Smooth muscle cell (in vitro differentiated cells): ENCODE data around the gene ABLIM2. TPM values are rescaled to one million over a fixed set of nuclear protein-coding genes. Genes with fewer than 3 reads are reported as not detected.

Source experiments
- DNase-seq: peaks from one replicate; lab custom pipeline; 2025; ENCODE audit not compliant: unreplicated experiment; lab: John Stamatoyannopoulos, UW
- H2AFZ ChIP-seq: fragments of 200-600 bp; sonication (generic); 2 replicates; pipeline ENCODE4 v1.6.0; 2016; ENCODE audit warnings: antibody characterized with exemption, low read depth, mild to moderate bottlenecking
- H3F3A ChIP-seq: fragments of 200-600 bp; sonication (generic); 2 replicates; pipeline ENCODE4 v1.6.0; 2017; ENCODE audit warnings: antibody characterized with exemption, low read depth
- H3K27ac ChIP-seq: fragments of 200-600 bp; sonication (generic); 2 replicates; pipeline ENCODE4 v1.5.1; 2016; ENCODE audit warnings: low read depth, mild to moderate bottlenecking
- H3K27me3 ChIP-seq: fragments of 200-600 bp; sonication (generic); 2 replicates; pipeline ENCODE4 v1.6.1; 2016; ENCODE audit warnings: low read depth, mild to moderate bottlenecking
- H3K36me3 ChIP-seq: fragments of 200-600 bp; sonication (generic); 2 replicates; pipeline ENCODE4 v1.5.1; 2016; ENCODE audit warnings: low read depth
- H3K4me1 ChIP-seq: fragments of 200-600 bp; sonication (generic); 2 replicates; pipeline ENCODE4 v1.5.1; 2016; ENCODE audit warnings: low read depth
- H3K4me2 ChIP-seq: fragments of 200-600 bp; sonication (generic); 2 replicates; pipeline ENCODE4 v1.6.0; 2016; ENCODE audit warnings: mild to moderate bottlenecking
- H3K4me3 ChIP-seq: fragments of 200-600 bp; sonication (generic); 2 replicates; pipeline ENCODE4 v1.5.1; 2016; ENCODE audit warnings: mild to moderate bottlenecking
- H3K79me2 ChIP-seq: fragments of 200-600 bp; sonication (generic); 2 replicates; pipeline ENCODE4 v1.6.0; 2016; ENCODE audit warnings: low read depth, mild to moderate bottlenecking
- H3K9ac ChIP-seq: fragments of 200-600 bp; sonication (generic); 2 replicates; pipeline ENCODE4 v1.6.0; 2016; ENCODE audit warnings: low read depth
- H3K9me3 ChIP-seq: fragments of 200-600 bp; sonication (generic); replicated peaks from 2 replicates; pipeline ENCODE4 v1.5.1; 2016; ENCODE audit warnings: low read depth
- H4K20me1 ChIP-seq: fragments of 200-600 bp; sonication (generic); 2 replicates; pipeline ENCODE4 v1.6.0; 2016; ENCODE audit warnings: low read depth
- WGBS: methylation state at CpG from one replicate; pipeline ENCODE4 v1.1.7; 2016; ENCODE audit warnings: low lambda C conversion rate; 5-methylcytosine and 5-hydroxymethylcytosine counted together
- polyA plus RNA-seq: library from polyadenylated mRNA; unstranded; fragments of >200 nt; fragmentation: Nextera tagmentation; extraction: Ambion mirVana; gene quantifications from 2 replicates; pipeline ENCODE4 v1.2.1, GENCODE V29; 2016
- total RNA-seq: library from RNA; depleted of rRNA; stranded (reverse); fragments of >200 nt; gene quantifications from 2 replicates; pipeline ENCODE4 v1.2.3, GENCODE V29; 2014
- TF ChIP-seq, protein P1 (sequence below): fragments of 200-600 bp; sonication (generic); IDR thresholded peaks from 2 replicates; pipeline ENCODE4 v1.5.1; 2017; ENCODE audit warnings: borderline replicate concordance, mild to moderate bottlenecking, antibody characterized with exemption; ENCODE audit not compliant: insufficient read depth, poor library complexity, severe bottlenecking

The ABLIM2 gene
- total and polyA plus RNA-seq, 2 experiments from 2014 or later = 0.08 TPM; not detected in 1

DNA sequence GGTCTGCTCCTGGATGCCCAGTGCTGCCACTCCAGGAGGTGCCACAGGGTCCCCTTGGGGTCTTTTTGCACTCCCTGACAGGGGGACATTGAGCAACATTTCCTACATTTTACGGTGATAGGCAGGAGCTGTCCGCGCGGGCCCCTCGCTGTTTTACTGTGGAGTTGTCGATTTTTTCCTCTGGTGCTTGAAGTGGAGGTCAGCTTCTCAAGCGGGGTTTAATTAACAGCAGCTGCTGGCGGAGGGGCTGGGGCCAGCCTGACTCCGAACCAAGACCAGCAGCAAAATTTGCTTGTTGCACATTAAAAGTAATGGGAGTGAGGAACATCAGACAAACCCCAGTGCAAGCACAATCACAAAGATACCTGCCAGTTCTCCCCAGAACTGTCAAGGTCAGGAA lies 27.3 kb upstream of the ABLIM2 start:
- H3K4me2 ChIP-seq = no peak overlapping the region
- no peak overlapping the region for H2AFZ ChIP-seq
- H3K9me3 ChIP-seq = no peaks in the 10 kb centered on the region
- no peaks in the 10 kb centered on the region for H3K36me3 ChIP-seq
- TF ChIP-seq, protein P1, sequence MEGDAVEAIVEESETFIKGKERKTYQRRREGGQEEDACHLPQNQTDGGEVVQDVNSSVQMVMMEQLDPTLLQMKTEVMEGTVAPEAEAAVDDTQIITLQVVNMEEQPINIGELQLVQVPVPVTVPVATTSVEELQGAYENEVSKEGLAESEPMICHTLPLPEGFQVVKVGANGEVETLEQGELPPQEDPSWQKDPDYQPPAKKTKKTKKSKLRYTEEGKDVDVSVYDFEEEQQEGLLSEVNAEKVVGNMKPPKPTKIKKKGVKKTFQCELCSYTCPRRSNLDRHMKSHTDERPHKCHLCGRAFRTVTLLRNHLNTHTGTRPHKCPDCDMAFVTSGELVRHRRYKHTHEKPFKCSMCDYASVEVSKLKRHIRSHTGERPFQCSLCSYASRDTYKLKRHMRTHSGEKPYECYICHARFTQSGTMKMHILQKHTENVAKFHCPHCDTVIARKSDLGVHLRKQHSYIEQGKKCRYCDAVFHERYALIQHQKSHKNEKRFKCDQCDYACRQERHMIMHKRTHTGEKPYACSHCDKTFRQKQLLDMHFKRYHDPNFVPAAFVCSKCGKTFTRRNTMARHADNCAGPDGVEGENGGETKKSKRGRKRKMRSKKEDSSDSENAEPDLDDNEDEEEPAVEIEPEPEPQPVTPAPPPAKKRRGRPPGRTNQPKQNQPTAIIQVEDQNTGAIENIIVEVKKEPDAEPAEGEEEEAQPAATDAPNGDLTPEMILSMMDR = no peak
- no peak overlapping the region for H3K4me3 ChIP-seq
- no peaks in the 10 kb centered on the region for H3K79me2 ChIP-seq
- H3K4me1 ChIP-seq = no peaks in the 10 kb centered on the region
- no peak overlapping the region for H3K9ac ChIP-seq
- no peak for DNase-seq
- H3K27me3 ChIP-seq = no peaks in the 10 kb centered on the region
- WGBS = 70% methylated on average over 9 of the region's 9 CpGs
- H3K27ac ChIP-seq = no peak overlapping the region
- H4K20me1 ChIP-seq = no peaks in the 10 kb centered on the region
- H3F3A ChIP-seq = no peaks in the 10 kb centered on the region

DNA sequence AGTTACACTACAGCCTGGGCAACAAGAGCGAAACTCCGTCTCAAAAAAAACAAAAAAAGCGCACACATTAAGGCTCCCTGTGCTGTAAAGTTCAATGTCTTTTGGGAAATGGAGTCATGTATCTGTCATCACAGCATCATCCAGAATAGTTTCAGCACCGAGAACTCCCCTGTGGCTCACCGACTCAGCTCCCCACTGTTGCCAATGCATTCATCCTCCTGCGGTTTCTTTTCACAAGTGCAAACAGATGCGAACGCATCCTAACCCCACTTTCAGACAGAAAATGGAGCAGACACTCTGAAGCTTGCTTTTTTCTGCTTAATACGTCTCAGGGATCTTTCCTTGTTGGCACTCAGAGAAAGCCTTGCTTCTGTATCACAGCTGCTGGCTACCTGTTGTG lies 26.7 kb upstream of the ABLIM2 start:
- Histone ChIP-seq H3K36me3 (no peaks in the 10 kb centered on the region), H3K9ac (no peak overlapping the region), H3K4me3 (no peak overlapping the region), H2AFZ (no peak overlapping the region), H3K27ac (no peak overlapping the region), H3K4me1 (no peaks in the 10 kb centered on the region), H4K20me1 (no peaks in the 10 kb centered on the region), H3F3A (no peaks in the 10 kb centered on the region), H3K9me3 (no peaks in the 10 kb centered on the region), H3K27me3 (no peaks in the 10 kb centered on the region), H3K79me2 (no peaks in the 10 kb centered on the region), H3K4me2 (no peak overlapping the region)
- TF ChIP-seq, protein P1 = no peak
- 87% methylated on average over 9 of the region's 9 CpGs for WGBS
- no peak for DNase-seq

DNA sequence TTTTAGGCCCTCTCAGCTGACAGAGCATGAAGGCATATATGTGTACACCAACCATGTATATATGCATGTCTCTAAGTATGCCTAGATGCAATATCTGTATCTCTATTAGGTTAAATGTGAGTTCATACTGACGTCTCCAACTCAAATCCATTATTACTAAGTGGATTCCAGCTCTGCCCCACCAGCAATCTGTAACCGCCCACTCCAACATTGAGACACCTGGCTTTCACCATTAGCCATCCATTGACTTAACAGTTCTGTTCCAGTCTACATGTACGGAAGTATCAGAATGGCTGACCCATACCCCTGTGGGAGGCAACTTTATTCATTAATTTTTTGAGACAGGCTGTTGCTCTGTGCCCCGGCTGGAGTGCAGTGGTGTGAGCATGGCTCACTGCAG lies 25.4 kb upstream of the ABLIM2 start:
- no peak for DNase-seq
- H3K9me3 ChIP-seq = no peaks in the 10 kb centered on the region
- no peaks in the 10 kb centered on the region for H3K79me2 ChIP-seq
- WGBS = 83% methylated on average over 4 of the region's 4 CpGs
- no peaks in the 10 kb centered on the region for H3K27me3 ChIP-seq
- no peaks in the 10 kb centered on the region for H4K20me1 ChIP-seq
- H3K4me1 ChIP-seq = no peaks in the 10 kb centered on the region
- H3F3A ChIP-seq = no peaks in the 10 kb centered on the region
- TF ChIP-seq, protein P1 = no peak
- no peak overlapping the region for H2AFZ ChIP-seq
- H3K36me3 ChIP-seq = no peaks in the 10 kb centered on the region
- H3K27ac ChIP-seq = no peak overlapping the region
- H3K9ac ChIP-seq = no peak overlapping the region
- H3K4me3 ChIP-seq = no peak overlapping the region
- no peak overlapping the region for H3K4me2 ChIP-seq

DNA sequence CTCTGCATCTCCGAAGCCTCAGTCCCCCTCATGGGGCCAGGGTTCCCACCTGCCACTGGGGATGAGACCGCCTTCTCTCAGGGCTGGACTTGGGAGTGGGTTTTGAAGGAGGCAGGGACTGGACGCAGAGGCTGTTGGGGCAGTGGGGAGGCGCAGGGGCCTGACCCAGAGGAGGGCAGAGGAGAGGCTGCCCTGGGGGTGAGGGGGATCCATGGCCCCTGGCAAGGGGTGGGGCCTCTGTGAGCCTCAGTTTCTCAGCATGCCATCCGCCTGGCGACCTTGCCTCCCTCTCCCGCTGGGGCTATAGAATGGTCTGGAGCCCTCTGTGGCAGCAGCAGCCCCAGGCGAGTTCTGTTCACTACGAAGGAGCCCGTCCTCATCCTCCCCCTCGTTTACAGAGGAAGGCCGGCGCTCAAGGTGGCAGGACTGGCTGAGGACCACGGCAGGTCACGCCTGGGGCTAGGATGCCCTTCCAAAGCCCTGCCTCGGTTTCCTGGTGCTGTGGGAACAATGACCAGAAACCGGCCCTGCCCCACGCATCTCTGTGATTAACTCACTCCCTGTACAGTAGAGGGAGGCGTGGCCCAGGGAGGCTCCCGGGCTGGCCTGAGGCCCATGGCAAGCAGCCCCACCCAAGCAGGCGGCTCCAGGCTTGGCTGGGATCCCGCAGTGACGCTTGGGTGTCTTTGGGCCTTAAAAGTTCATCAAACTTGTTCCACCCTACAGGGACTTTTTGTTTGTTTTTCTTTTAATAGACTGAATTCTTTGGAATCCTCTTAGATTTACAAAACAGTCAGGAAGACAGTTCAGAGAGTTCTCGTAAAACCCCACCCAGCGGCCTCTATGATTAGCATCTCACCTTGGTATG lies 24.5 kb upstream of the ABLIM2 start:
- H3K4me2 ChIP-seq = no peak overlapping the region
- H3F3A ChIP-seq = no peaks in the 10 kb centered on the region
- no peaks in the 10 kb centered on the region for H3K4me1 ChIP-seq
- no peaks in the 10 kb centered on the region for H3K27me3 ChIP-seq
- no peak overlapping the region for H3K27ac ChIP-seq
- no peak overlapping the region for H2AFZ ChIP-seq
- no peaks in the 10 kb centered on the region for H4K20me1 ChIP-seq
- WGBS = 78% methylated on average over 25 of the region's 25 CpGs
- no peaks in the 10 kb centered on the region for H3K36me3 ChIP-seq
- DNase-seq = no peak
- no peaks in the 10 kb centered on the region for H3K79me2 ChIP-seq
- H3K9ac ChIP-seq = no peak overlapping the region
- no peak overlapping the region for H3K4me3 ChIP-seq
- TF ChIP-seq, protein P1 = no peak
- H3K9me3 ChIP-seq = no peaks in the 10 kb centered on the region
